Measurements from ENCODE around the gene ACADVL.
"Not testable (repeated sequence)": the region's sequence is repeated elsewhere in the genome, so short reads cannot be mapped to it uniquely, and the experiment has no call there.

The ACADVL gene

GRCh38 chr17:7235693-7236665, 16.2 kb downstream of the ACADVL start:
- DNase-seq (ENCODE audit: low read depth in 3 of 3), result no peak

DNA sequence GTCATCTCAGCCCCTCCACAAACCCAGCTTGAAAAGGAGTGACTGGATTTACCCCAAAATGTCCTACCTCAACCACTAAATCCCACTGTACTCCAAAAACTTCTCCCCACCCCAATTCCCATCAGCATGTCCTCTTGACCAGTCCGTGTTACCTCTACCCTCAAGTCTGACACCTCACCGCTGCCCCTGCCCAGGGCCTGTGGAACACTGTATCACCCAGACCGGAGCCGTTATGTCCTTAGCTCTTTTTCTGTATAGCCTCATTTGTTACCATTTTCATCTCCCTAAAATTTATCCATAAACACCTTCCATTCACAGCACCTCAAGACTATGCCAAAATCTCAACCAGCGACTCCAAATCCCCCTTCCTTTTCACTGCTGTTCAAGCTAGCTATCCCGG, 17.1 kb downstream of the ACADVL start:
- DNase-seq (ENCODE audit: low read depth in 3 of 3), result no peak

- DNase-seq (ENCODE audit: low read depth in 3 of 3), result no peak
Observed at GRCh38 chr17:7237266-7237760, 17.6 kb downstream of the ACADVL start.

- peak; percentile 70 to 83 (median 76) for DNase-seq (ENCODE audit: low read depth in 3 of 3)
Observed at GRCh38 chr17:7237761-7238419, 18.2 kb downstream of the ACADVL start.

DNA sequence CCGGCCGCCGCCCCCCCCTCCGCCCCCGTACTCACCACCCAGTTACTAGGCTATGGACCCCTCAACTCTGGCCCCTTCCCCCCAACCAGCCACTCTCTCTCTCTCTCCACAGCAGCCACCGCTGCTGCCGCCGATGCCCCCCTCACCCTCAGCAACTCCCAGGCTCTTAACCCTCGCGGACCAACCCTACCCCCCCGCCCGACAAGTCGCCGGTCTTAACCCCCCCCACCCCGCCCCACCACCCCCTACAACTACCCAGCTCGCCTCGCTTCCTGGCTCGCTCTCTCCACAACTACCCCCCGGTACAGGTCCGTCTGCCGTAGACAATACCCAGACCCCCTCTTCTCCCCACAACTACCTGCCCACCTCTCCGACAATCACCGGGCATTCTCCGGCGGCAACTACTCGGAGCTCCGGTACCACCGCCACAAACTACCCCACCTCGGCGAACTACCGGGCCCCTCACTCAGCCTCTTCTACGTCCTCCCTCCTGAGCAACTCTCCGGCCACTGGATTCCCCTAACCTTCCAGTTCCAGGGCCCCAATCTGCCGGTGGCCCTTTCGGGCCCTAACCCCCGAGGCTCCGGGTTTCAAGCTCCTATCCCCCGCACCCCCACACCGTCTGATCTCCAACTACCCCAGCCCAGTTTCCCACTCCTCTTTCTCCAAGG, 18.8 kb downstream of the ACADVL start:
- DNase-seq (ENCODE audit: low read depth in 3 of 3), result no peak

DNA sequence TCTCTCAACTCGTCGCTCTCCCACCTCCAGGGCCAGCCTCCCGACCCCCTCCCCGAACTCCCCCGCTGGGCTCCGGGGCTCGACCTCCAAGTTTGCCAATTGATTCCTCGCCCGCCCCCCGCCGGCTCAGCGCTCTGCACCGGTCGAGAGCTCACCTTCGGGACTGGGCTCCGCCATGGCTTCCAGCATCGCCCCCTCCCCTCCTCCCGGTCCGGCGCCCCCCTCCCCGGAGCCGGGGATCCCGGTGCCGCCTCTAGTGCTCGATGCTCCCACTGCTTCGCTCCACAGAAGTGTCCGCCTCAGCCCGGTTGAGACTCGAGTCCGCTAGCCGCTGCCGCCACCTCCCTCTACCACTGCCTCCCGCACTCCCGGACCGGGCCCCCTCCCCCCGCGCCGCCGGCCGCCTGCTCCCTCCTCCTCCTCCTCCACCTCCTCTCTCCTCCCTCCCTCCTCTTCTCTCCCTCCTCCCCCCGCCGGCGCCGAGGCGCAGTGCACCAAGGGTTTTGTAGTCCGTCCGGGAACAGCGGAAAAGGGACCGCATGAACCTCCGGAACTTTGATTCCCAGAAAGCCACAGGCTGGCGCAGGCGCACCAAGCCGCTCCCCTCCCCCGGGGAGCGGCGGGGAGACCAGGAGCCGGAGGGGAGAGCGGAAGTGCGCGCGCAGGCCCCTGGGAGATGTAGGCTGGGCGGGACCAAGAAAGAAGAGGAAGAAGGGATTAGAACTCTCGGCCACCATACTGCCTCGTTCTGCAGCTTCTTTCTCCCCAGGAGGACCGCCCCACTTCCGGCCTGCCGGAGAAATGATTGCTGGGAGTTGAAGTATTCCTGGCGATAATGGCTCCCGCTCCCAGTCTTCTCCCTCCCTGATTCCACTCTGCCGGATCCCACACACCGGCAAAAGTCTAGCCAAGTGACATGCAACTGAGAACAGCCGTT, 19.6 kb downstream of the ACADVL start, which contains the start of gene PHF23:
Gene PHF23, minus strand, starts transcription at position 367 of the 937 bp plus-strand sequence. Its CDS starts 178 bp downstream, at position 189.
- DNase-seq (ENCODE audit: low read depth in 3 of 3), result peak; percentile 93 to 97 (median 95)

GRCh38 chr17:7240375-7240774, 20.6 kb downstream of the ACADVL start:
- DNase-seq (ENCODE audit: low read depth in 3 of 3), result no peak

GRCh38 chr17:7241090-7241733, 21.5 kb downstream of the ACADVL start:
- no peak for DNase-seq (ENCODE audit: low read depth in 3 of 3)

DNA sequence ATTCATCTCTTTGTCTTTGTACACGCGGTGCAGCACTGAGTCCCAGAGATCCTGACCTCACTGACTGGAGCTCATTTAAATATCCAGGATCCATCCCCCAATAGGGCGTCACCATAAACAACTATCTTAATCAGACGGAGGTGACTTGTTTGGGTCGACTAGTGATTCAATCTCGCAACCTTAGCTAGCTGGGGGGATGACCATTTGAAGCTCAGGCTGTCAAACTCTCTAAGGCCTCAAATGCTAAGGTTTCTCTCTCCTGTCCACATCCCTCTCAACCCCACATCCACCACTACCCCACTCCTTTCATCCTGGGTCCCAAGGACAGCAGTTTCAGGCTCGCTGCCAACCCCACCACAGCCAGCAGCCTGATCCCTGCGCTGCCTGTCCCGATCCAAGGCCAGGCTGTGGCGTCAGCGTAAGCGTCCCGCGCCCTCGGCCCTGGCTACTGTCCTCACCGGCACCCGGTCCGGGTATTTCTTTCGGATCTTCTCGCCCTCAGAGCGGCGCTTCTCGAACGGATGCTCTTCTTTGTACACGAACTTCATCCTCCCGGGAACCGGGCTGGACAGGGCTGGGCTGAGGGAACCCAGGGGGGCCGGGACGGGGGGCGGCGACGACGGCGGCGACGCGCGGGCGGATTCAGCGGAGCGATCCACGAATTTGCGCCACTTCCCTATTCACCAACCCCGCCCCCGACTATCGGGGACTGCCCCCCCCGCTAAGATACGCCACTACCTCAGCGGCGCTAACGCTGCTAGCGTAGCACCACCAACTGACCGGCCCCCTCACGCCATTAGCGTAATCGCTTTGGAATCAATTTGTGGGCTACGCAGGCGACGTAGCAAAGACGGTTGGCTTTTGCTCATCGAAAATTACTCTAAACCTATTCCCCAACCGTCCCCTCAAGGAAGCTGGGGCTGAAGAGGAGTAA, 22.3 kb downstream of the ACADVL start, which contains the start of gene GABARAP:
Gene GABARAP, minus strand, starts transcription at position 667 of the 934 bp plus-strand sequence. Its CDS starts 119 bp downstream, at position 548.
- peak; percentile 84 to 91 (median 89) for DNase-seq (ENCODE audit: low read depth in 3 of 3)

DNA sequence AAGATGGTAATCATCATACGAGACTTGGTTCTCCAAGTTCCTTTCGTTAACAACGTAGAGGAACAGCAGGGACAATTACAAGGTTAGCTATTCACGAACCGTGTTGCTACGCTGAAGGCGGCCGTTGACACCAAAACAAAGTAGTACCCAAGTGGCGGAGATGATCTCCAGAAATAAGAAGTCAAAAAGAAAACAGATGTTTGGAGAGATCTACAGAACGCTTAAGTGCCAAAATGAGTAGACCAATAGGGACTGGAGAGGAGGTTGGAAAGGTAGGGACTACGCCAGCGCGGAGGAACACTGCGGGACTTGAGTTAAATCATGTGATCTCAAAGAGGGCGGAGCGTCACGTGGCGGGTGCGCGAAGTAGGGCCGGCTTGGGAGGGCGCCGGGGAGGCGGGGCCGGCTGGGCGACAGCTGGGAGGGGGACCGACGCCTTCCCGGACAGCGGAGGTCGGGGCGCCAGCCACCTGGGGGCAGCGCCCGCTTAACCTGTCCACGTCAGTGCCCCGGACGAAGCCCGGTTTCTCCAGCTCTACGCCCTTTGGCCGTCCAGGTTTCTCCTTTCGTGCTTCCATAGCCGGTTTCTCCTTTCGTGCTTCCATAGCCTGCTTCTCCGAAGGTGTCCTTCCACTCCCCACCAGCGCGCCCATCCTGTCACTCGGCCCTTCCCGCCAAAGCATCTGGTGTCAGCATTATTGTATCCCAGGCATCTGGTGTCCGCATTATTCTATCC, 23.1 kb downstream of the ACADVL start:
- peak; percentile 80 to 88 (median 83) for DNase-seq (ENCODE audit: low read depth in 3 of 3)

DNA sequence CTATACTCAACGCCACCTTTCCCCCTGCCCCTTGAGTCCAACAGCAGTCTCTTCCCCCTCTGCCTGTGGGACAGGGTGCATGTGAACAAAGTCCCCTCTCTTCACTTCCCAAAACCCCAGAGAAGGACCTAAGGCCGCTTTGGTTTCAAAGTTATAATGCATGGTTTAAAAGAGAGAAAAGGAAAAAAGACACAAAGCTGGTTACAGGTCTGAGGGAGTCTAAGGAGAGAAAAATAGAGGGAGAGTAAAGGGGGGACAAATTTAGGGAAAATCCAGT, 23.7 kb downstream of the ACADVL start:
- no peak for DNase-seq (ENCODE audit: low read depth in 3 of 3)

DNA sequence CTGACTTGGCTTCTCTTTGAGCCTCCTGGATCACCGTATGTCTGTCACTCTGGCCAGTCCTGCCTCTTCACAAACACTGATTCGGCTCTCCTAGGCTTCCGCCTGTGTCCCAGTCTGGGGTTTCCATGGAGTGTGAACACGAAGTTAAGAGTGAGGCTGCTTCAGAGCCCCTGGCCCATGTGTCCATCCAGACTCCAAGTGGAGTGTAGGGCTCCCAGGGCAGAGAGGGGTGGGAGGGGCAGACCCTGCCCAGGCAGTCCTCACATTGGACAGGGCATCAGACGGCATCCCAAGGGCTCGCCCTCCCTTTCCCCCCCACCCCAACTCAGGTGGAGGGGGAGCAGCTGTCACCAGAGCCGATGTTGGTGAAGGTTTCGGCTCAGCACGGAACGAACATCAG, 24.1 kb downstream of the ACADVL start:
- DNase-seq (ENCODE audit: low read depth in 3 of 3), result not testable (repeated sequence)

DNA sequence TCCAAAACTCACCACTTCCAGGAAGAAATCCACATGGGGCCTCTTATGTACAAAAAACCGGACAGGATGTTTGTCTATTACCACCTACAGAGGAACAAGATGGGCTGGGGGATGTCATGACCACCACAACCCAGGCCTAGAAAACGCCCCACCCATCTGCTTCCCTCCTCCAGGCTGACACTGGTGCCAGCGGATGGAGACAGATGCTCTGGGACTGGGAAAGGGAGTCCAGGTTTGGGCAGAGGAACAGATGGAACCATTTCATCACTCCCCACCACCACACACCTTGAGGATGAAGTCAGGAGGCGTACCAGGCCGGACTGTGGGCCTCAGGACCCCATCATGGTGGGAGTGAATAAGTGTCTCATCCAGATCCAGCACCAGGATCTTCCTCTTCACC, 27.0 kb downstream of the ACADVL start:
- no peak for DNase-seq (ENCODE audit: low read depth in 3 of 3)

DNA sequence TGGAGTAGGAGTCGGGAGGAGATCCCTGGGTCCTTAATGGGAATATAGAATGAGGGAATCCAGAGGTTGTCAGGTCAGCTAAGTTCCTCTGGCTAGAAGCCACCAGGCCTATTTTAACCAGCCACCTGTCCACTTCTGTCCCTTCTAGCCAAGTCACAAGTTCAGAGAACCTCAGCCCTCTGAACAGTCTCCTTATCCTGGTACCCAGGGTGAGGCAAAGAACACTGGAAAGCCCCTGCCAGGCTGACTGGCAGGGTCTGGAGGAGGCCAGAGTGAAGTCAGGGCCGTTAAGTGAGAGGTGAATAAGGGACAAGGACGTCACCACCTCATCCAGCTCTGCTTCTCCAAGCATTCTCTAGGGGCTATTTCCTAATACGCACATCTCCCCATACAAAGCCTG, 29.1 kb downstream of the ACADVL start:
- DNase-seq (ENCODE audit: low read depth in 3 of 3), result no peak

DNA sequence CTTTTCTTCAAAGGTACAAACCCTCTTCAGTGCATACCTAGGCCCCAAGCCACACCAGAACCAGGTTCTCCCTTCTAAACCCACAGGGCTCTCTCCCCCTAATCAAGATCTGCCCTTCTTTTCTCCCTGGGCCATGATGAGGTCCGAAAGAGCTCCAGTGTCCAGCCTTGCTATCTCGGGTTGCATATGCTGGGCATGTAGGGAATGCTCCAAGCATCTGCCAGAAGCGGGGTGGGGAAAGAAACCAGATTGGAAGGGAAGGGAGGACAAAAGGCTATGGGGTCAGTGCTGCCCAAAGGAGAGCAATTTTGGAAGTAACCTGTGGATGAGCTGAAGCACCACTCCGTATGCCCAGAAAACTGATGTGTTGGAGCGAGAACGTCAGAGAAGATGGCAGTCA, 29.5 kb downstream of the ACADVL start:
- no peak for DNase-seq (ENCODE audit: low read depth in 3 of 3)

GRCh38 chr17:7249830-7250229, 30.1 kb downstream of the ACADVL start:
- no peak for DNase-seq (ENCODE audit: low read depth in 3 of 3)

DNA sequence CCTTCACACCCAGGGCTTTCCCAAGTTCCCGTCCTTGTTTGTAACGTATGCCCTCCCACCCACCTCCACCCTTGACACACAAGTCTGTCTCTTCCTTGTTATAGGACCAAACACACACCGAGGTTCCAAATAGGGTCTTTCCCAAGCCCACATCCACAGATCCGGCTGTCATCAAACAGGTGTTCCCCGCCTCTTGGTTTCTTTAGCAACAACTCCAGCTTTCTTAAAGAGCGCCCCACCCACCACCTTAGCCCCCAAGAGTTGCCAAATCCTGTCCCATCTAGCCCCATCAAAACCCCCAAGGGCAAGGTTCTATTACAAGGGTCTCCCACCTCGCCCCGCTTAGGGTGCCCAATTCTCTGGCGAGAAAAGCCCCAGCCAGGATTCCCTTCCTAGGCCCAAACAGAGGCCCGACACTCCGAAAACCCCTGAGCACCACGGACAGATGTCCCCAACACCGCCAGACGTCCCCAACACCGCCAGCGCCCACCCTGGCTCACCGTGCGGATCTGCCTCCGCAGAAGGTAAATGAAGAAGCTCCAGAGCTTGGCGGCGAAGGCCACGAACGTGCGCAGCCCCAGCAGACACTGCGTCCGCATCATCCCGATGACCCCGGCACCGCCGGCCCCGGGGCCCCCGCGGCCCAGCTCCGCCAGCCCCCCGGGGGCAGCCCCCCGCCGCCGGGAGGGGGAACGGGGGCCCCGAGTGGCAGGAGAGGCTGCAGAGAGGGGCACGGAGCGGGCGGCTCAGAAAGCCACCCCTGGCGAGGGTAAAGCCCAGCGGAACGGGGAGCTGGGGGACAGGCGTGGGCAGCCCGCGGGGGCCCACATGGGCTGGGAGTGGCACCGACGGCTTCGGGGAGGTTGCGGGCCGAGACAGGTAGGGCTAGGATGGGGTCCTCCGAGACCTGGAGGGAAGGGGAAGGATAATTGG, 31.2 kb downstream of the ACADVL start:
- DNase-seq (ENCODE audit: low read depth in 3 of 3), result no peak
